ENCODE measurements around the gene KIF3C. TPM values are rescaled to one million over a fixed set of nuclear protein-coding genes. Genes with fewer than 3 reads are reported as not detected.

KIF3C gene
- total and polyA plus RNA-seq, 2 of the 4 experiments (the other 2 are of a cell fraction) = 8.3 to 15.4 TPM

- no peak overlapping the region for H2BK15ac ChIP-seq (ENCODE audit: low read depth, low read length)
- no peak overlapping the region for H3K27ac ChIP-seq (ENCODE audit: insufficient read depth, low read length)
- no peak overlapping the region for H3K14ac ChIP-seq (replicated peaks; ENCODE audit: low read depth, low read length)
- no peaks in the 10 kb centered on the region for H3K4me1 ChIP-seq (ENCODE audit: control insufficient read depth, insufficient read depth, low read length)
- TF ChIP-seq SMC3 (IDR thresholded peaks at IDR 0.05; ENCODE audit: low read depth, low read length) = no peak
- TF ChIP-seq RCOR1 (IDR thresholded peaks at IDR 0.05; ENCODE audit: insufficient replicate concordance, low read length) = no peak
- TF ChIP-seq MAFK (IDR thresholded peaks at IDR 0.05; ENCODE audit: low read depth, low read length) = no peak
- TF ChIP-seq RAD21 (IDR thresholded peaks at IDR 0.05; ENCODE audit: low read length) = no peak
- TF ChIP-seq BHLHE40 (IDR thresholded peaks at IDR 0.05; ENCODE audit: low read depth, low read length) = no peak
- no peak for TF ChIP-seq FOS (IDR thresholded peaks at IDR 0.05; ENCODE audit: low read depth, low read length)
- no peak for TF ChIP-seq MAZ (IDR thresholded peaks at IDR 0.05; ENCODE audit: borderline replicate concordance, low read depth, low read length)
- TF ChIP-seq CEBPB (IDR thresholded peaks at IDR 0.05; ENCODE audit: low read depth, low read length) = no peak
- TF ChIP-seq CHD1 (IDR thresholded peaks at IDR 0.05; ENCODE audit: low read depth, low read length) = no peak
- no peak for TF ChIP-seq POLR2A (IDR thresholded peaks at IDR 0.05; ENCODE audit: low read depth, low read length)
- TF ChIP-seq MXI1 (IDR thresholded peaks at IDR 0.05; ENCODE audit: borderline replicate concordance, low read depth, low read length) = no peak
- no peak for TF ChIP-seq NFE2L2 (IDR thresholded peaks at IDR 0.05; ENCODE audit: low read depth, low read length)
- ChIA-PET CTCF (interaction anchor here (0.6 kb wide), 1 partner anchor 152 kb away, joined by 3 read pairs; no protein-coding TSS in a partner anchor), POLR2A (ENCODE audit: unreplicated experiment) (no interaction called here)
- H2AK5ac ChIP-seq (ENCODE audit: low read depth, low read length) = no peak overlapping the region
- no peak overlapping the region for H3K4me3 ChIP-seq (ENCODE audit: insufficient read depth, low read depth, low read length)
- H3K4ac ChIP-seq (ENCODE audit: low read depth, low read length) = no peak overlapping the region
- intact Hi-C loops (cut with micrococcal nuclease) = no loop called here
- no peak overlapping the region for H3K4me2 ChIP-seq (ENCODE audit: low read depth, low read length)
- no peak overlapping the region for H3K56ac ChIP-seq (ENCODE audit: extremely low read depth, insufficient read depth, low read length)
- ATAC-seq (ENCODE audit: low read depth) (no peak), DNase-seq (no peak)
- H4K8ac ChIP-seq (ENCODE audit: low read depth in 2 of 2, low read length in 2 of 2) = no peak overlapping the region
- H2BK5ac ChIP-seq (ENCODE audit: low read depth, low read length, poor library complexity, severe bottlenecking) = no peak overlapping the region
- H3K23ac ChIP-seq (ENCODE audit: low read depth, low read length) = no peak overlapping the region
- no peaks in the 10 kb centered on the region for H3K36me3 ChIP-seq (ENCODE audit: control insufficient read depth, insufficient read depth, low read length)
- in situ Hi-C loops (cut with MboI; ENCODE audit: low sequenced_read_pairs) = no loop called here
- H2BK20ac ChIP-seq (ENCODE audit: low read depth, low read length) = no peak overlapping the region
- H4K91ac ChIP-seq (ENCODE audit: insufficient read depth, low read depth, low read length) = no peak overlapping the region
- H3K18ac ChIP-seq (ENCODE audit: low read depth, low read length) = no peak overlapping the region
- H3K27me3 ChIP-seq (ENCODE audit: control insufficient read depth, insufficient read depth, low read length) = peaks cover 2% of the 10 kb centered on the region; the same call in 1 of the 2 replicates
- no peaks in the 10 kb centered on the region for H3K79me1 ChIP-seq (ENCODE audit: low read depth in 1 of 2, low read length in 2 of 2)
- H3K9me3 ChIP-seq (ENCODE audit: control insufficient read depth, insufficient read depth, low read length) = no peaks in the 10 kb centered on the region
- WGBS, 2 experiments (ENCODE audit: extremely low coverage in 2 of 2, insufficient read length in 1 of 2) = no CpG with 5 or more reads among the region's 4 CpGs
- no TSS peak for BruUV-seq (replicated peaks)
- H4K5ac ChIP-seq (ENCODE audit: low read depth, low read length) = no peak overlapping the region
- no peak overlapping the region for H3K9ac ChIP-seq (ENCODE audit: low read depth, low read length)
- no peak overlapping the region for H2BK120ac ChIP-seq (ENCODE audit: low read depth, low read length)
- no peaks in the 10 kb centered on the region for H3K9me1 ChIP-seq (ENCODE audit: insufficient read depth, low read length)
- H2AFZ ChIP-seq (replicated peaks; ENCODE audit: low read length, poor library complexity) = no peak overlapping the region
- no peaks in the 10 kb centered on the region for H4K20me1 ChIP-seq (ENCODE audit: insufficient read depth, low read length)
- no peak overlapping the region for H2AK9ac ChIP-seq (replicated peaks; ENCODE audit: low read depth, low read length, poor library complexity)
- dilution Hi-C loops (cut with HindIII; ENCODE audit: low sequenced_read_pairs, unreplicated experiment) = no loop called here
Measured at GRCh38 chr2:25989154-25989553, 6.9 kb upstream of the KIF3C start.

Data from IMR-90 (cell line).